Endothelial cell (in vitro differentiated cells): ENCODE data around the gene FKBP6. TPM values are rescaled to one million over a fixed set of nuclear protein-coding genes. Genes with fewer than 3 reads are reported as not detected.
A peak's percentile ranks its signal among the peaks of the same experiment; 100 is the strongest.
"Not testable (repeated sequence)": the region's sequence is repeated elsewhere in the genome, so short reads cannot be mapped to it uniquely, and the experiment has no call there.

Experiments used
- DNase-seq: peaks from one replicate; pipeline ENCODE4 v3.0.0; 2021; ENCODE audit warnings: low spot score
- H3K27ac Mint-ChIP-seq: one replicate; pipeline ENCODE4 v1.8.0; 2021; ENCODE audit warnings: mixed read lengths, inconsistent platforms; ENCODE audit not compliant: unreplicated experiment
- H3K27me3 Mint-ChIP-seq: one replicate; pipeline ENCODE4 v1.8.0; 2021; ENCODE audit warnings: mild to moderate bottlenecking, moderate library complexity, mixed read lengths, inconsistent platforms; ENCODE audit not compliant: unreplicated experiment
- H3K36me3 Mint-ChIP-seq: one replicate; pipeline ENCODE4 v1.8.0; 2021; ENCODE audit warnings: mild to moderate bottlenecking, low read depth, mixed read lengths, inconsistent platforms; ENCODE audit not compliant: unreplicated experiment
- H3K4me1 Mint-ChIP-seq: one replicate; pipeline ENCODE4 v1.8.0; 2021; ENCODE audit warnings: mild to moderate bottlenecking, mixed read lengths, inconsistent platforms; ENCODE audit not compliant: unreplicated experiment
- H3K4me3 Mint-ChIP-seq: one replicate; pipeline ENCODE4 v1.8.0; 2021; ENCODE audit warnings: mild to moderate bottlenecking, mixed read lengths, inconsistent platforms; ENCODE audit not compliant: unreplicated experiment
- H3K9me3 Mint-ChIP-seq: one replicate; pipeline ENCODE4 v1.8.0; 2021; ENCODE audit warnings: mixed read lengths, inconsistent platforms; ENCODE audit not compliant: unreplicated experiment
- CTCF ChIP-seq: fragments of 200-600 bp; sonication (generic); IDR thresholded peaks from one replicate; pipeline ENCODE4 v1.5.0; 2021; ENCODE audit warnings: antibody characterized with exemption; ENCODE audit not compliant: unreplicated experiment
- total RNA-seq: library from RNA; stranded (reverse); fragmentation: NEBNext Ultra II Directional; extraction: Animal tissue kit (Norgen Biotek cat#: 25700); gene quantifications from one replicate; pipeline ENCODE4 v1.2.1, GENCODE V29; 2021; ENCODE audit not compliant: unreplicated experiment

FKBP6 gene
- total RNA-seq, 1 donor from 2014 or later, result not detected

- no peak for TF ChIP-seq CTCF
- H3K27ac Mint-ChIP-seq, result no peak overlapping the region
- peaks cover 13% of the 10 kb centered on the region for H3K4me1 Mint-ChIP-seq
- H3K36me3 Mint-ChIP-seq, result peaks cover 8% of the 10 kb centered on the region
- H3K4me3 Mint-ChIP-seq, result no peak overlapping the region
- DNase-seq, result no peak
- peaks cover 16% of the 10 kb centered on the region for H3K27me3 Mint-ChIP-seq
- no peaks in the 10 kb centered on the region for H3K9me3 Mint-ChIP-seq
Measured at GRCh38 chr7:73358590-73359275, 30.8 kb downstream of the FKBP6 start.

- TF ChIP-seq CTCF, result no peak
- peak overlapping the region; percentile 34 for H3K4me3 Mint-ChIP-seq
- H3K27ac Mint-ChIP-seq, result peak overlapping the region; percentile 48
- no peak for DNase-seq
- peaks cover 8% of the 10 kb centered on the region for H3K36me3 Mint-ChIP-seq
- no peaks in the 10 kb centered on the region for H3K9me3 Mint-ChIP-seq
- peaks cover 13% of the 10 kb centered on the region for H3K4me1 Mint-ChIP-seq
- peaks cover 16% of the 10 kb centered on the region for H3K27me3 Mint-ChIP-seq
Measured at GRCh38 chr7:73359306-73359705, 31.3 kb downstream of the FKBP6 start.

GRCh38 chr7:73359746-73360375, 31.9 kb downstream of the FKBP6 start:
- Mint-ChIP-seq H3K36me3 (peaks cover 8% of the 10 kb centered on the region), H3K4me1 (peaks cover 13% of the 10 kb centered on the region), H3K27me3 (peaks cover 16% of the 10 kb centered on the region), H3K4me3 (no peak overlapping the region), H3K27ac (peak overlapping the region; percentile 13), H3K9me3 (no peaks in the 10 kb centered on the region)
- no peak for TF ChIP-seq CTCF
- no peak for DNase-seq

GRCh38 chr7:73360590-73360989, 32.6 kb downstream of the FKBP6 start:
- H3K9me3 Mint-ChIP-seq, DNase-seq, H3K4me3 Mint-ChIP-seq, H3K27ac Mint-ChIP-seq, H3K4me1 Mint-ChIP-seq, H3K36me3 Mint-ChIP-seq: not testable (repeated sequence)
- H3K27me3 Mint-ChIP-seq, result peaks cover 12% of the 10 kb centered on the region

GRCh38 chr7:73363225-73364005, 35.5 kb downstream of the FKBP6 start:
- Mint-ChIP-seq H3K27ac (no peak overlapping the region), H3K36me3 (peaks cover 4% of the 10 kb centered on the region), H3K9me3 (no peaks in the 10 kb centered on the region), H3K4me3 (no peak overlapping the region), H3K27me3 (peaks cover 12% of the 10 kb centered on the region), H3K4me1 (peaks cover 8% of the 10 kb centered on the region)
- TF ChIP-seq CTCF, result no peak
- DNase-seq, result no peak
